ENCODE results near the gene SIAH2. TPM values are rescaled to one million over a fixed set of nuclear protein-coding genes. Genes with fewer than 3 reads are reported as not detected.
A peak's percentile ranks its signal among the peaks of the same experiment; 100 is the strongest.
"Not testable (repeated sequence)": the region's sequence is repeated elsewhere in the genome, so short reads cannot be mapped to it uniquely, and the experiment has no call there.

The SIAH2 gene, protein sequence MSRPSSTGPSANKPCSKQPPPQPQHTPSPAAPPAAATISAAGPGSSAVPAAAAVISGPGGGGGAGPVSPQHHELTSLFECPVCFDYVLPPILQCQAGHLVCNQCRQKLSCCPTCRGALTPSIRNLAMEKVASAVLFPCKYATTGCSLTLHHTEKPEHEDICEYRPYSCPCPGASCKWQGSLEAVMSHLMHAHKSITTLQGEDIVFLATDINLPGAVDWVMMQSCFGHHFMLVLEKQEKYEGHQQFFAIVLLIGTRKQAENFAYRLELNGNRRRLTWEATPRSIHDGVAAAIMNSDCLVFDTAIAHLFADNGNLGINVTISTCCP
- total RNA-seq (2014; rRNA removed; shearing (Covaris generic)) = 20.7 and 36.6 TPM in 2 replicates

DNA sequence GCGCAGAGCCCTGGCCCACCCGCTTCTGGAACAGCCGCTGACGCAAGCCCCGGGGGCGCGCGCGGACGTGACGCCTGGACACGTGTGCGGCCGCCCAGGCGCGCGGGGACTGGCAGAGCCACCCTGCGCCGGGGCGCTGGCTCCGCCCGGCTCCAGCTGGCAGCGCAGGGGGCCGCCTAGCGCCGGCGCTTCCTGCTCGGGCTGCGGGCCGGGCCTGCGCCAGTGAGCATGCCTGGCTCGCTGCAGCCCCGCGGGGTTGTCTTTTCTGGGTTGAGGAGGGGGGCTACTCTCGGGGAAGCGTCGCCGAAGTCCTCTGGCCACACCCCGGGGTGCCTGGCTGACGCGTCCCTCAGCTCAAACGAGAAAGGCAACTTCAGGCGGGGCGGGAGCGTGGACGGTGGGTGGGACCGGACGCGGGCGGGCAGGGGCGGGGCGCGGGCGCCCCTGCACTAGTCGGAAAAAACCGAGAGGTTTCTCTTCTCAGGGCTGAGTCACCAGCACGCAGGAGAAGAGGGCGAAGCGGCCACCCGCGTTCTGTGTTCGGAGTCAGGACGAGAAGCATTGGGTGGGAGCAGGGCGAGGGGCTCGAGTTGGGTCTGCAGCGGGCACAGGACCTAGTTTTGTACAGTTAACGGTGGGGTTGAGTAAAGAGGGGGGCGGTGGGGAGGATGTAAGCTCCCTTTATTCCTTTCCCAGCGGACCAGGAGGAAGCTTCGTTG is at the start of gene SIAH2:
Gene SIAH2, minus strand, starts transcription at position 48 of the 719 bp plus-strand sequence. CDS start 320 bp downstream, outside the sequence.
- peak; percentile 89 for DNase-seq (ENCODE audit: low spot score)
- in situ Hi-C loops (cut with HindIII; ENCODE audit: low sequenced_read_pairs) = no loop called here

DNA sequence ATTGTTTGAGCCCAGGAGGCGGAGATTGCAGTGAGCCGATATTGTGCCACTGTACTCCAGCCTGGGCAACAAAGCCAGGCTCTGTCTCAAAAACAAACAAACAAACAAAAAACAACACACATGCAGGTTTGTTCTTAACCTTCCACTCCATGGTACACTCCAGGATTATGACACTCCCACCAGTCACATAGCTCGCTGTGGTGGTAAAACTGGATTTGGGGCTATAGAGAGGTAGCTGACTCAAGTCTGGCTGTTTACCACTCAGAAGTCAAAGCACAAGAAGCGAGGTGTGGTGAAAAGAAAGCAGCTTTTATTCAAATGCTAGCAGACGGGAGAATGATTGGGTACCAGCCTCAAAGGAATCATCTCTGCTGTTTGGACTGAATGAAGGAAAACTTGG is 49.0 kb upstream of the SIAH2 start:
- in situ Hi-C loops (cut with HindIII; ENCODE audit: low sequenced_read_pairs) = no loop called here
- no peak for DNase-seq (ENCODE audit: low spot score)

DNA sequence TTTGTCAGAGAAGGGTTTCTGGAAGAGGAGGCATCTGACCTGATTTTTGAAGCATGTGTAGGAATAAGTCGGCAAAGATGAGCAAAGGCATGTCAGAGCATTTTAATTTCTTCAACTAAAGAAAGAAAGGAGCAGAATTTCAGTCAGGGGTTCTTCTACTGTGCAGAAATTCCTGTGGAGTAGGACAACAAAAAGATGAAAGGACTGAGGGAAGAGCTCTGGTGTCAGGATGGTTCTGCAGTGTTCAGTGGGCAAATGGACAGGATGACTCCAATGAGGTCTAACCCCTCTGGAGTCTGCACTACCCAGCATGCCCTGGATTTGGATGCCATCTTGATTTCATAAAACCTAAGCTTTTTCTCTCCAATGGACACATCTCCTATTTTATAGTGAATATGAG is 47.7 kb upstream of the SIAH2 start:
- in situ Hi-C loops (cut with HindIII; ENCODE audit: low sequenced_read_pairs) = no loop called here

DNA sequence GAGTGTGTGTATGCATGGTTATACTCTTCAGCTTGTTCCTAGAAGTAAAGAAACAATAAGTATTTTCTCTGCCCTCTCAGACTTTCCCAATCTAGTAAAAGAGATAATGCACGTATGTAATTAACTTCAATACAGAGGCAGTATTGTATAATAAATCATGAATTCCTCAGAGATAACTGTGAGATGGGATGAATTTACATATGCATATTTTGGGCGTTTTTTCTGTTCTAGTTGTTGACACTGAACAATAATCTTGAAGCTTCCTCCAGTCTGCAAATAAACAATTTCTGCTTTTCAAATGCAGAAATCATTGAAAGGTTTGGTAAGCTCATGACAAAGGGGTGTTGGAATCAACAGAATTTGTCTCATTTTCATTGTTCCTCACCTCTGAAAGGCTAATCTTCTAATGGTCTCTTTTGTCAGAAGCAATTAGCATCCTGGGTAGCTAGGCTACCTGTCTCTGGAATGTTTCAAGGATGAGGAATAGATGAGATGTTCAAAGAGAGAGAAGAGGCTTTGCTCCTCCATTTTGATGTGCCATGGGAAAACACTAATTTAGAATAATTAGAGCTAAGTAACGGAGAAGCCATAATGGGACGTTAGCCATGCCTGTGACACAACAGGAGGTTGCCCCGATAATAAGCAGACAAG is 43.3 kb upstream of the SIAH2 start:
- DNase-seq (ENCODE audit: low spot score) = no peak
- in situ Hi-C loops (cut with HindIII; ENCODE audit: low sequenced_read_pairs) = no loop called here

More for the DNA sequence above, 47.7 kb upstream of the SIAH2 start:
- no peak for DNase-seq (ENCODE audit: low spot score)

DNA sequence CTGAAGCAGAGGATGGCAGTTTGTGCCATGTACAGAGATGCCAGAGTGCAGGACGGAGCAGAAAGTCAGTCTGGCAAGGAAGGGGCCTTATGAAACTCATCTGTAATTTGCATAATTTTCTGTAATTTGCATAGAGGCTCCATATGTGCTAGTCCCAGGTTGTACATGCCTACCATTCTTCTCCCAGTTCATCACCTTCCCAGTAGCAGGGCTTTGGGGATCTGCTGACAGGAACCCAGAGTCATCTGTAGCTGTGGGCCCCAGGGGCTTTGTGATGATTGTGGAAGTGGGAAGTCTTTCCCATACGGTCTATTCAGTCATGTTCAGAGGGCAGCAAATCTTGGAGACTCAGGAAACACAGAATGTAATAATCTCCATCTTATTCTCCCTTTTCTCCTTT is 42.4 kb upstream of the SIAH2 start:
- in situ Hi-C loops (cut with HindIII; ENCODE audit: low sequenced_read_pairs) = no loop called here
- DNase-seq (ENCODE audit: low spot score) = no peak

DNA sequence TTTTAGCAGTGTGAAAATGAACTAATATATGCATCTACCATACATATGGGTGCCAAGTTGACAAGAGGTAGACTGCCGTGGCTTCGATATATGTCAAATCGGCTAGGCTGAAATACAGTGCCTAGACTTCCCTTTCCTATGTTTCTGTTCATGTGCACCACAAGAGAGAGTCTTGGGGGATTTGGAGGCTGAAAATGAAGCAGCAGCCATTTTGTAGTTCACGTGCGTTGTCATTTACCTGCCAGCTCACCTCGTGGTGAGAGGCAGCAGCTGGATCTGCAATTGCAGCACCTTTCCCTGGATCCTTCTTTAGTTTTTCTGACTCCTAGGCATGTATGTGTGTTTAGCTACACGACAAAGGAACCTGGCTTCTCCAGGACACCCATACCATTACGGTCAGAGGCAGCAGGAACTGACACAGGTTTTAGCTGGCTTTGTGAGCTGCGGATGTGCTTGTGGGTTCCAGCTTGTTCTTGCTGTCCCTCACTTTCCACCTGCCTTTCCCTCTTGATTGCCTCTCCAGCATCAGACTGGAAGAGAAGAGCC is 40.5 kb upstream of the SIAH2 start:
- in situ Hi-C loops (cut with HindIII; ENCODE audit: low sequenced_read_pairs) = no loop called here
- no peak for DNase-seq (ENCODE audit: low spot score)

DNA sequence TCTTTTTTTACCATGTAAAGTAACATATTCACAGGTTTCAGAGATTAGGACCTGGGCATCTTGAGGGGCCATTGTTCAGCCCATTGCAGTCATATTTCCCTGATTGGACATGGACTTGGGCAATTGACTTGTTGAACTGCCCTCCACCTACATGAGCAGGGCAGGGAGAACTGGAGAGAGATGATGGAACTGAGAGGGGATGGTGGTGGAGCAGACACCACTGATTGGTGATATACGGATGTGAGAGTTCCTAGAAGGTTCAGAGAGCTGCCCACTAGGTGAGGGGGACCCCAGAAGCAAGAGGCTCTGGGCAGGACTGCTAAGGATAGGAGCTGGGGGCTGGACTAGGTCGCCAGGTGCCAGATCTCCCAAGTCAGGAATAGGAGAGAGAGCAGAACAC is 37.8 kb upstream of the SIAH2 start:
- in situ Hi-C loops (cut with HindIII; ENCODE audit: low sequenced_read_pairs) = no loop called here
- no peak for DNase-seq (ENCODE audit: low spot score)

DNA sequence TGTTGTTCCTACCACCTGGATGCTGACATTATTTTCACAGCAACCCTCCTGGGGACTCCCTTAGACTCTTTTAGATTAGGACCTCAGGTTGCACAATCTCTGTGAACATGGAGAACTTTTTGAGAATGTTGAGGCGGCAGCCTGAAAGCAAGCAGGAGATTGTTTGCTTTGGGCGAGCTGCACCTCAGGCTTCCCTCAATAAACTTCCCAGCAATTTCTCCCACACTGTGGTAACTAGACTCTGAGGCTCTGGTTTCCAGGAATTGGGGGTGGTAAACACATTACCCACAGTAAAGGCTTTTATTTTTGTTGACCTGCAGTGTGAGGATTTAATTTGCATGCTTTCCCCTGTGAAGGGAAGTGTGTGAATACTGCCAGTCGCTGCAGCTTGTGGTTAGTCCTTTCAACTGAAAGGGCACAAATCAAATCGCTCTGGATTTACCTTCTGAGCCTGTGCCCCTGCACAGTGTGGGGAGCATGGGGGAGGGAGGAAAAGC is 35.2 kb upstream of the SIAH2 start:
- in situ Hi-C loops (cut with HindIII; ENCODE audit: low sequenced_read_pairs) = no loop called here
- no peak for DNase-seq (ENCODE audit: low spot score)

DNA sequence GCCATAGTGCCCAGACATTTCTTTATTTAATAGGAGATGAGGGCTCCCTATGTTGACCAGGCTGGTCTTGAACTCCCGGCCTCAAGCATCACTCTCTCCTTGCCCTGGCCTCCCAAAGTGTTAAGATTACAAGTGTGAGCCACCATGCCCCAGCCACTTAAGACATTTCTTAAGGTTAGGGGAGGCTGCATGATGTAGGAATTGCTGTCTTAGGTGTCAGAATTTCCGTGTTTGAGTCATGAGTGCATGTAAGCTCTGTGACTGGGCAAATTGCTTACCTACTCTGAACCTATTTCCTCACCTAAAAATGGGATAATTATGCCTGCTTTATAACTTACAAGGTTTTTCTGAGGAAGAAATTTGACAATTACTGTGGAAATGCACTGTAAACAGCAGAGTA is 34.2 kb upstream of the SIAH2 start:
- in situ Hi-C loops (cut with HindIII; ENCODE audit: low sequenced_read_pairs) = no loop called here

DNA sequence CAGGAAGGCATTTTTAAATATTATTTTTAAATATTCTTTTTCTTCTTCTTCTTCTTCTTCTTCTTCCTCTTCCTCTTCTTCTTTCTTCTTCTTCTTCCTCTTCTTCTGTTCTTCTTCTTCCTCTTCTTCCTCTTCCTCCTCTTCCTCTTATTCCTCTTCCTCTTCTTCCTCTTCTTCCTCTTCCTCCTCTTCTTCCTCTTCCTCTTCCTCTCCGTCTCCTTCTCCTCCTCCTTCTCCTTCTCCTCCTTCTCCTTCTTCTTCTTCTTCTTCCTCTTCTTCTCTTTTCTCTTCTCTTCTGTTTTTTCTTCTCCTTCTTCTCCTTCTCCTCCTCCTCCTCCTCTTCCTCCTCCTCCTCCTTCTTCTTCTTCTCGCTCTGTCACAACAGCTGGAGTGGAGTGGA is 33.6 kb upstream of the SIAH2 start:
- DNase-seq (ENCODE audit: low spot score); in situ Hi-C loops (cut with HindIII; ENCODE audit: low sequenced_read_pairs): not testable (repeated sequence)

More for the DNA sequence above, 34.2 kb upstream of the SIAH2 start:
- no peak for DNase-seq (ENCODE audit: low spot score)

DNA sequence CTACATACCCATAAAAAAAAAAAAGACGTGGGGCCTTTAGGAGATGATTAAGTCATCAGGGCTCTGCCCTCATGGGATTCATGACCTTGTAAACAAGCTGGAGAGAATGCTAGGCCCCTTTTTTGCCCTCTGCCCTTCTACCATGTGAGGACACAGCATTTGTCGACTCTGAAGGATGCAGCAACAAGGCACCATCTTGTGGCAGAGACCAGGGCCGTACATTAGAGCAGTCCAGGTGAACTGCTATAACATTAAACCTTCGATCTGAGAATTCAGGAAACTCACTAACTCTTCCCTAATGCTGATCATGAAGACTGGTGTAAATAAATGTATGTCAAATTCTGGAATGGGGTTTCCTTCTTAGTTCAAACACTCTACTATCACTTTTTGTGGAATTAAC is 30.7 kb upstream of the SIAH2 start:
- DNase-seq (ENCODE audit: low spot score) = no peak
- in situ Hi-C loops (cut with HindIII; ENCODE audit: low sequenced_read_pairs) = no loop called here

DNA sequence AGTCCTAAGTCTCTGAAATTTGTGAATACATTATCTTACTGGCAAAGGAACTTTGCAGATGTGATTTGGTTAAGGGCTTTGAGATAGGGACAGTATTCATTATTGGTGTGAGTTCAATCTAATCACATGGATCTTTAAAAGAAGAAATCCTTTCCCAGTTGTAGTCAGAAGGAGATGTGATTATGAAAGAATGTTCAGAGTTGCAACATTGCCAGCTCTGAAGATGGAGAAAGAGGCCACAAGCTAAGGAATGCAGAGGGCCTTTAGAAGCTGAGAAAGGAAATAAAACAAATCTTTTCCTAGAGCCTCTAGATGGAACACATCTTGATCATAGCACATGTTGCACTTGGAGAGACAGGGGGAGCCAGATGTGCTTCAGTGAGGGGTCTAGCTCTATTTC is 27.7 kb upstream of the SIAH2 start:
- in situ Hi-C loops (cut with HindIII; ENCODE audit: low sequenced_read_pairs) = no loop called here

DNA sequence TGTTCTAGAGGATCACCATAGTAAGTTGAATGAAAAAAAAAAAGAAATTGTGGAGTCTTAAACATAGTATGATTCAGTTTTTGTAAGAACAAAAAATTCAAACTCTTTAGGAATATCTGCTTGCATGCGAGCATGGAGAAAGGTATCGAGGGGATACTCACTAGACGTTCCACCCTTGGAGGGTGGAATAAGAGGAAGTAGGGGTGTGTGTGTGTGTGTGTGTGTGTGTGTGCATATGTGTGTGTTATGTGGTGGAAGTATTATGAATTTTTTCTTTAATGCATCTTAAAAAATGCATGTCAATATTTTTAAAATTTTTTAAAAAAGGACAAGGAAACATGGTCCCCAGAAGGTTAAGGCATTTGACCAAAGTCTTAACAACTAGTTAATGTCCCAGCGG is 26.5 kb upstream of the SIAH2 start:
- in situ Hi-C loops (cut with HindIII; ENCODE audit: low sequenced_read_pairs) = no loop called here
- no peak for DNase-seq (ENCODE audit: low spot score)

More for the DNA sequence above, 27.7 kb upstream of the SIAH2 start:
- no peak for DNase-seq (ENCODE audit: low spot score)

DNA sequence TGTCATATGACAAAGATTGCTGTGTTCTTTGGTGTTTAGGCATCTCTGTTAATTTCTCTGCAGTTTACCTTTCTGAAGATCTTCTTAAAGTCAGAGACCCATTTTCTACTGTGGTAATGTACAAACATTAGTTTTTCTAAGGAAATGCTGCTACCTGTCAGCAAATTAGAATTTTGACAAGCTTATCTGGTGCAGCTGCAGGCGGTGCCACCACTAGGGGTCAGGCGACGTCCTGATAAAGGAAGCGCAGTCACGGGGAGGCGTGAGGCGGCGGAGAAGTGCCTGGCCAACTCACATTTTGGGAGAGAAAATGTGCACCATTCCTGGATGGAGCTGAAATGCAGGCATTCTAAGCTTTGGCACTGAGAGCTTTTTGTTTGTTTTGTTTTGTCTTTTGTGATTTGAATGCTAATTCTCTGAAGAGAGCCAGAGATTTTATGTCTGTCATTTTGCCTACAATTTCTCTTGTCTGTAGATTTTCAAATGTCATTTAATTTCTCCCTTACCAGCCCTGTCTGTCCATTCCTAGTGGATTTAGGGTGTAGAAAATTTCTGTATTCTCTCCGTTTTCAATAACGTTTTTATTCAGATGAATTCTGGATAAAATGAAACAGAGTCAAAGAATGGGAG is 24.9 kb upstream of the SIAH2 start:
- in situ Hi-C loops (cut with HindIII; ENCODE audit: low sequenced_read_pairs) = no loop called here
- peak; percentile 82 for DNase-seq (ENCODE audit: low spot score)

DNA sequence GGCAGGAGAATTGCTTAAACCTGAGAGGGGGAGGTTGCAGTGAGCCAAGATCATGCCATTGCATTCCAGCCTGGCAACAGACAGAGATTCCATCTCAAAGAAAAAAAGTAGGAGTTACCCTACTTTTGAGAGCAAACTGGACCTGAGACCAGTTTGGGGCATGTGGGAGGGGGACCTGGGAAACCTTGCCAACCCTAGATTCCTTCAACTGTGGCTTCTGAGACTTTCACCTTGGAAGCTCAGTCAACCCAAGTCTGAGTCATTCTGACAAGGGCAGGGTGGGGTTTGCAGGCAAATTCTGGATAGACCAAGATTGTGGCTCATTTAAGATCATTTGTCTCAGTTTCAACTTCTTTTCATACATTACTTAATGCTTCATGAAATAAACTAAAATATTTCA is 23.8 kb upstream of the SIAH2 start:
- in situ Hi-C loops (cut with HindIII; ENCODE audit: low sequenced_read_pairs) = no loop called here
- DNase-seq (ENCODE audit: low spot score) = no peak

DNA sequence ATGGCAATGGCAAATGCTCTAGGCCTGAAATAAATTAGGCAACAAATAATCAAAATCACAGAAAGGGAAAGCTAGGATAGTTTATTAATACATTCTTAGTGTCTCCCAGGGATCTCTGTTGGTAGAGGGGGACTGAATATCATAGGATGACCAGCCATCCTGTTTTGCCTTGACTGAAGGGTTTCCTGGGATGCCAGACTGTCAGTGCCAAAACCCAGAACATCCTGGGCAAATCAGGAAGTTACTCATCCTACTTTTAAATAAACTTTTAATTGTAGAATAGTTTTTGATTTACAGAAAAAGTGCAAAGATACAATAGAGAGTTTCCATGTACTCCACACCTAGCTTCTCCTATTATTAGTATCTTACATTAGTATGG is 21.8 kb upstream of the SIAH2 start:
- in situ Hi-C loops (cut with HindIII; ENCODE audit: low sequenced_read_pairs) = no loop called here
- DNase-seq (ENCODE audit: low spot score) = no peak

DNA sequence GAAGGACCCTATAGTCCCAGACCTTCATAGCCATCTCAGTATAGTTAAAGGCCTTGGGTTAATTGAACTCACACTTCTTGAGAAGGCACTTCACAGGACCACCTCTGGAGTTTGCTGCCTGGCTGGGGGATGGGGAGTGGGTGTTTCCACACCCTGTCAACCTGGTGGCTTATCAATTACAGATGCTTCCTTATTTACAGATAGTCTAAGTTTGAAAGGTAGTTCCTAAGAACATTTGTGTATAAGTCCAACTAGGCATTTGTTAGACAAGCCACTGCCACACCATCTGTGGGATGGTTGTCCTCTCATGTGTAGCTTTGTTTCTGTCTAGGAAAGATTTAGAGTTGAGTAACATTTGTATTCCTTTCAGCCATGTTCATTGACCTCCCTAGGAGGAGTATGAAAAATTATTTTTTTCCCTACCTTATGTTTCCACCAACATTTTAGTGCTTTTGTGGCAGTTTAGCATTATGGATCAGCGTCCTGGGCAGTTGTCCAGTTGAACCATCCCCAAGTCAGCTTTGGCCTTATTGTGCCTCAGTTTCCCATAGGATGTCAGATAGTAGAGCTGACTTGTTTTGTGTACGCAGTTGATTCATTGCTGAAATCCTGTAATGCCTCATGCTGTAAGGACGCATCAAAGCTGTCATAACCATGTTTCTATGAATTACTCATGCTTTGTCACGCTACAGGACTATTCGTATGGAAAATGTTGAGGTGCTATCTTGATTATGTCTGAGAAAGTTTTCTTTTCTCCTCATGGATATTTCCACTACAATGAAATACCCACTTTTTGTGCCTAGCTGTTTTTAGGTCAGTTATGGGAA is 21.2 kb upstream of the SIAH2 start:
- in situ Hi-C loops (cut with HindIII; ENCODE audit: low sequenced_read_pairs) = no loop called here
- DNase-seq (ENCODE audit: low spot score) = no peak

DNA sequence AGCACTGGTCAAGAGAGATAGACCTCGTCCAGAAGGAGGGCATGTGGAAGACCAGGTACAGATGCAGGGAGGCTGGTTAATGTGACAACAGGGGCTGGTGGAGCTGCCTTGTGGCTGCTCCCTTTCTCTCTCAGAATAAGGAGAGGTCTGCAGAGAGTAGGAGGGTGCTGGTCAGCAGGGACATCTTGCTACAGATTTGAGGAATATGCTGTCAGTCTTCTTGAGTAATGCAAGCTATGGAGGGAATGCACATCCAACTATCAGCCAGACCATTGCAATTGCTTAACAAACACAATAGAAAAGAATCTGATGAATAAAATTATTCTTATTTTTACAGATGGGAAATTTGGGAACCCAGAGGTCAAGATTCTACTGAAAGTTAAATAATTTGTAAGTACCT is 20.3 kb upstream of the SIAH2 start:
- in situ Hi-C loops (cut with HindIII; ENCODE audit: low sequenced_read_pairs) = no loop called here
- DNase-seq (ENCODE audit: low spot score) = no peak

All from G401 (cell line).